ENCODE measurements around the gene SH3BGRL. TPM values are rescaled to one million over a fixed set of nuclear protein-coding genes. Genes with fewer than 3 reads are reported as not detected.
A peak's percentile ranks its signal among the peaks of the same experiment; 100 is the strongest.

Gene SH3BGRL
- 116 and 117 TPM in 2 replicates for total RNA-seq

DNA sequence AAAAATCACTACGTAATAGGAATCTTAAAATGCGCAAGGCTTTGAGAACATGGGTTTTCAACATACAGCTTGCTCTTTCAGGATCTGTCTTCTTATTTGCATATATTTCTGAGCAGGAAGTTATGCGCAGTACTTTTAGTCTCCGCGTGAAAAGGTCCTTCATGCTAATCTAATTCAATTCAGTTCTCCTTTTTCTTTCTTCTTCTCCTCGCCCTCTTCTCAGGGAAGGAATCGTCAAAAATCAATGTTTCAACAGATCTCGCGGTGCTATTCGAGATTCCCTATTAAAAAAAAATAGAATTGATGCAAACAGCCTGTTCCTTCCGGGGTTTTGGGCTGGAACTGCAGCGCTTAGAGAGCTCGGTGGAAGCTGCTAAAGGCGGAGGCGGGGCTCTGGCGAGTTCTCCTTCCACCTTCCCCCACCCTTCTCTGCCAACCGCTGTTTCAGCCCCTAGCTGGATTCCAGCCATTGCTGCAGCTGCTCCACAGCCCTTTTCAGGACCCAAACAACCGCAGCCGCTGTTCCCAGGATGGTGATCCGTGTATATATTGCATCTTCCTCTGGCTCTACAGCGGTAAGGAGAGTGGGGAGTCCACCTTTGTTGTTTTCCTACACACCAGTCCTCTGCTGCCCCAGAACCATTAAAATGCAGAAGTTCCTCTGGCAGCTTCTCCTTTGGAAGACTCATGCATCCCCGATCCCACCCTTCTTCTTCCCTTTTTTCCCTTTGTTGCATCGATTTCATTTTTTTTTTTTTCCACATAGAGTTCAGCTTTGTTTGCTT, at the start of gene SH3BGRL, which contains the start of gene HMGN5:
Gene SH3BGRL (plus strand): TSS at position 432 of the 785 bp plus-strand sequence. CDS start 99 bp downstream, at position 531.
Gene HMGN5 (minus strand): TSS at position 243 of the 785 bp plus-strand sequence. CDS start 80,364 bp downstream, outside the sequence.
- CTCF ChIA-PET: no interaction called here
- POLR2A ChIA-PET: interaction anchor here (0.9 to 2.3 kb wide), 5 partner anchors 15 to 394 kb away, joined by 3 to 19 read pairs (median 5); partner anchors contain the start of gene BRWD3
- H3K9me3 Mint-ChIP-seq: no peaks in the 10 kb centered on the region
- TF ChIP-seq, protein P1, sequence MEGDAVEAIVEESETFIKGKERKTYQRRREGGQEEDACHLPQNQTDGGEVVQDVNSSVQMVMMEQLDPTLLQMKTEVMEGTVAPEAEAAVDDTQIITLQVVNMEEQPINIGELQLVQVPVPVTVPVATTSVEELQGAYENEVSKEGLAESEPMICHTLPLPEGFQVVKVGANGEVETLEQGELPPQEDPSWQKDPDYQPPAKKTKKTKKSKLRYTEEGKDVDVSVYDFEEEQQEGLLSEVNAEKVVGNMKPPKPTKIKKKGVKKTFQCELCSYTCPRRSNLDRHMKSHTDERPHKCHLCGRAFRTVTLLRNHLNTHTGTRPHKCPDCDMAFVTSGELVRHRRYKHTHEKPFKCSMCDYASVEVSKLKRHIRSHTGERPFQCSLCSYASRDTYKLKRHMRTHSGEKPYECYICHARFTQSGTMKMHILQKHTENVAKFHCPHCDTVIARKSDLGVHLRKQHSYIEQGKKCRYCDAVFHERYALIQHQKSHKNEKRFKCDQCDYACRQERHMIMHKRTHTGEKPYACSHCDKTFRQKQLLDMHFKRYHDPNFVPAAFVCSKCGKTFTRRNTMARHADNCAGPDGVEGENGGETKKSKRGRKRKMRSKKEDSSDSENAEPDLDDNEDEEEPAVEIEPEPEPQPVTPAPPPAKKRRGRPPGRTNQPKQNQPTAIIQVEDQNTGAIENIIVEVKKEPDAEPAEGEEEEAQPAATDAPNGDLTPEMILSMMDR (IDR thresholded peaks at IDR 0.05): no peak
- H3K4me3 Mint-ChIP-seq: peak within 1 kb of the TSS; percentile 95
- ATAC-seq (ENCODE audit: low read depth) (peak; percentile 94), DNase-seq (peak; percentile 41)
- intact Hi-C loops (cut with micrococcal nuclease): loop anchor here (1.0 kb wide), 2 partner anchors 81 to 392 kb away; no protein-coding TSS in a partner anchor
- peaks cover 62% of the 10 kb centered on the region for H3K4me1 Mint-ChIP-seq
- no peaks in the 10 kb centered on the region for H3K27me3 Mint-ChIP-seq
- peak within 1 kb of the TSS; percentile 92 for H3K27ac Mint-ChIP-seq
- H3K36me3 Mint-ChIP-seq (ENCODE audit: low read depth): peaks cover 30% of the 10 kb centered on the region

- ATAC-seq (ENCODE audit: low read depth): no peak
- Mint-ChIP-seq H3K9me3 (no peaks in the 10 kb centered on the region), H3K4me1 (no peaks in the 10 kb centered on the region), H3K27me3 (no peaks in the 10 kb centered on the region), H3K27ac (no peak overlapping the region), H3K4me3 (no peak overlapping the region), H3K36me3 (ENCODE audit: low read depth) (no peaks in the 10 kb centered on the region)
- DNase-seq: no peak
- intact Hi-C loops (cut with micrococcal nuclease): no loop called here
- POLR2A ChIA-PET: no interaction called here
- TF ChIP-seq, protein P1 (IDR thresholded peaks at IDR 0.05): no peak
- CTCF ChIA-PET: no interaction called here
Observed at GRCh38 chrX:81168391-81168790, 33.5 kb upstream of the SH3BGRL start.

- no peak for ATAC-seq (ENCODE audit: low read depth)
- CTCF ChIA-PET: interaction anchor here (1.6 kb wide), 1 partner anchor 203 kb away, joined by 6 read pairs; no protein-coding TSS in a partner anchor
- POLR2A ChIA-PET: no interaction called here
- TF ChIP-seq, protein P1 (IDR thresholded peaks at IDR 0.05): no peak
- Mint-ChIP-seq H3K4me3 (no peak overlapping the region), H3K27me3 (no peaks in the 10 kb centered on the region), H3K4me1 (no peaks in the 10 kb centered on the region), H3K9me3 (no peaks in the 10 kb centered on the region), H3K27ac (no peak overlapping the region), H3K36me3 (ENCODE audit: low read depth) (no peaks in the 10 kb centered on the region)
- no peak for DNase-seq
- intact Hi-C loops (cut with micrococcal nuclease): loop anchor here (1.0 to 5.0 kb wide), 2 partner anchors 203 to 1503 kb away; no protein-coding TSS in a partner anchor
Observed at GRCh38 chrX:81174286-81174685, 27.6 kb upstream of the SH3BGRL start.

GRCh38 chrX:81195259-81195658, 6.6 kb upstream of the SH3BGRL start:
- Mint-ChIP-seq H3K36me3 (ENCODE audit: low read depth) (no peaks in the 10 kb centered on the region), H3K27me3 (no peaks in the 10 kb centered on the region), H3K4me3 (no peak overlapping the region), H3K4me1 (peaks cover 11% of the 10 kb centered on the region), H3K9me3 (no peaks in the 10 kb centered on the region), H3K27ac (no peak overlapping the region)
- TF ChIP-seq, protein P1 (IDR thresholded peaks at IDR 0.05): no peak
- ATAC-seq (ENCODE audit: low read depth): no peak
- ChIA-PET CTCF (interaction anchor here (0.8 to 1.4 kb wide), 2 partner anchors 12 to 19 kb away, joined by 3 read pairs; no protein-coding TSS in a partner anchor), POLR2A (no interaction called here)
- DNase-seq: no peak
- intact Hi-C loops (cut with micrococcal nuclease): loop anchor here (2.0 kb wide), 1 partner anchor 318 kb away; no protein-coding TSS in a partner anchor

GRCh38 chrX:81195712-81196111, 6.2 kb upstream of the SH3BGRL start:
- TF ChIP-seq, protein P1 (IDR thresholded peaks at IDR 0.05): no peak
- ChIA-PET POLR2A (no interaction called here), CTCF (interaction anchor here (0.6 to 1.4 kb wide), 3 partner anchors 13 to 171 kb away, joined by 3 read pairs; no protein-coding TSS in a partner anchor)
- no peak overlapping the region for H3K4me3 Mint-ChIP-seq
- no peaks in the 10 kb centered on the region for H3K27me3 Mint-ChIP-seq
- intact Hi-C loops (cut with micrococcal nuclease): loop anchor here (2.0 kb wide), 1 partner anchor 319 kb away; no protein-coding TSS in a partner anchor
- DNase-seq (no peak), ATAC-seq (ENCODE audit: low read depth) (peak; percentile 60)
- H3K4me1 Mint-ChIP-seq: peaks cover 14% of the 10 kb centered on the region
- H3K9me3 Mint-ChIP-seq: no peaks in the 10 kb centered on the region
- H3K27ac Mint-ChIP-seq: no peak overlapping the region
- no peaks in the 10 kb centered on the region for H3K36me3 Mint-ChIP-seq (ENCODE audit: low read depth)

Measured in activated B cell treated with CpG ODN at 0.5 μM for 24 hours (primary cell).